GM21381 (cell line): ENCODE measurements around the gene DYRK1A.
"Not testable (repeated sequence)": the region's sequence is repeated elsewhere in the genome, so short reads cannot be mapped to it uniquely, and the experiment has no call there.

Experiments
- ATAC-seq: cut with Tn5 transposase; IDR thresholded peaks from one replicate; pipeline ENCODE4 v1.9.1; 2021; ENCODE audit warnings: mild to moderate bottlenecking, moderate library complexity; ENCODE audit not compliant: unreplicated experiment

The DYRK1A gene

GRCh38 chr21:37547615-37548200 is 181.1 kb downstream of the DYRK1A start:
- no peak for ATAC-seq

- no peak for ATAC-seq
These were observed 182.0 kb downstream of the DYRK1A start for GRCh38 chr21:37548521-37548981.

- ATAC-seq, result not testable (repeated sequence)
These were observed 183.2 kb downstream of the DYRK1A start for GRCh38 chr21:37549730-37550129.

GRCh38 chr21:37550157-37550556 is 183.6 kb downstream of the DYRK1A start:
- ATAC-seq, result no peak

GRCh38 chr21:37550618-37551330 is 184.2 kb downstream of the DYRK1A start:
- ATAC-seq, result no peak

- ATAC-seq, result no peak
These were observed 184.9 kb downstream of the DYRK1A start for GRCh38 chr21:37551331-37551992.

- no peak for ATAC-seq
These were observed 185.4 kb downstream of the DYRK1A start for GRCh38 chr21:37551993-37552355.

- no peak for ATAC-seq
These were observed 186.0 kb downstream of the DYRK1A start for GRCh38 chr21:37552496-37553029.

GRCh38 chr21:37553078-37553481 is 186.5 kb downstream of the DYRK1A start:
- no peak for ATAC-seq

- ATAC-seq, result no peak
These were observed 188.2 kb downstream of the DYRK1A start for GRCh38 chr21:37554661-37555379.

GRCh38 chr21:37555672-37556261 is 189.2 kb downstream of the DYRK1A start:
- no peak for ATAC-seq

GRCh38 chr21:37557261-37557950 is 190.8 kb downstream of the DYRK1A start:
- ATAC-seq, result peak; percentile 96

GRCh38 chr21:37558676-37559211 is 192.2 kb downstream of the DYRK1A start:
- no peak for ATAC-seq

- ATAC-seq, result no peak
These were observed 193.8 kb downstream of the DYRK1A start for GRCh38 chr21:37560385-37560784.

GRCh38 chr21:37561506-37561905 is 194.9 kb downstream of the DYRK1A start:
- no peak for ATAC-seq

- no peak for ATAC-seq
These were observed 195.7 kb downstream of the DYRK1A start for GRCh38 chr21:37561941-37562919.

- ATAC-seq, result no peak
These were observed 196.5 kb downstream of the DYRK1A start for GRCh38 chr21:37562920-37563640.
